T-helper 2 cell treated with Interferon-gamma antibody and Interleukin-4, amounts not matched to agents 5 μg/mL and 100 μg/mL, for 36 hours (primary cell): ENCODE measurements around the gene LAMA2.

Source experiments
- DNase-seq: peaks from one replicate; pipeline ENCODE4 v3.0.0; 2021; ENCODE audit warnings: low spot score
- H3K27ac Mint-ChIP-seq: one replicate; pipeline ENCODE4 v1.8.0; 2021; ENCODE audit warnings: mild to moderate bottlenecking, mixed read lengths
- H3K27me3 Mint-ChIP-seq: one replicate; pipeline ENCODE4 v1.8.0; 2021; ENCODE audit warnings: low read depth, mixed read lengths
- H3K36me3 Mint-ChIP-seq: one replicate; pipeline ENCODE4 v1.8.0; 2021; ENCODE audit warnings: low read depth, mixed read lengths
- H3K4me1 Mint-ChIP-seq: one replicate; pipeline ENCODE4 v1.8.0; 2021; ENCODE audit warnings: low read depth, mixed read lengths
- H3K4me3 Mint-ChIP-seq: one replicate; pipeline ENCODE4 v1.8.0; 2022; ENCODE audit warnings: mild to moderate bottlenecking, moderate library complexity, mixed read lengths
- H3K9me3 Mint-ChIP-seq: one replicate; pipeline ENCODE4 v1.8.0; 2021; ENCODE audit warnings: mixed read lengths

The LAMA2 gene

GRCh38 chr6:129340983-129341382 lies 458.0 kb downstream of the LAMA2 start:
- Mint-ChIP-seq H3K27ac (no peak overlapping the region), H3K9me3 (no peaks in the 10 kb centered on the region), H3K4me1 (no peaks in the 10 kb centered on the region), H3K36me3 (no peaks in the 10 kb centered on the region), H3K27me3 (peaks cover 4% of the 10 kb centered on the region), H3K4me3 (no peak overlapping the region)
- DNase-seq: no peak

DNA sequence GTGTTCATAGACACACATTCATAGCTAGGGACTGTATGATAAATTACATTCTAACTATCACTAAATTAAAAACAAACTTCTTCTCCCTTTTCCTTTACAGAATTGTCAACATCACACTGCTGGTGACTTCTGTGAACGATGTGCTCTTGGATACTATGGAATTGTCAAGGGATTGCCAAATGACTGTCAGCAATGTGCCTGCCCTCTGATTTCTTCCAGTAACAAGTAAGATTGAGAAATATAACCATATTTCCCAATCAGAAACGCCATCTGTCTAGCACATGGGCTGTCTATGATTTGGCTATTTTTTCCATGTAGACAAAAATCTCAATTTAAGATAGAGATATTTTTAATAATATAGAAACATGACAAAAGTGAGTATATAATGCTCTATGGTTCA lies 459.3 kb downstream of the LAMA2 start:
- DNase-seq: no peak
- no peaks in the 10 kb centered on the region for H3K4me1 Mint-ChIP-seq
- no peaks in the 10 kb centered on the region for H3K9me3 Mint-ChIP-seq
- H3K36me3 Mint-ChIP-seq: no peaks in the 10 kb centered on the region
- peaks cover 7% of the 10 kb centered on the region for H3K27me3 Mint-ChIP-seq
- H3K27ac Mint-ChIP-seq: no peak overlapping the region
- H3K4me3 Mint-ChIP-seq: no peak overlapping the region

DNA sequence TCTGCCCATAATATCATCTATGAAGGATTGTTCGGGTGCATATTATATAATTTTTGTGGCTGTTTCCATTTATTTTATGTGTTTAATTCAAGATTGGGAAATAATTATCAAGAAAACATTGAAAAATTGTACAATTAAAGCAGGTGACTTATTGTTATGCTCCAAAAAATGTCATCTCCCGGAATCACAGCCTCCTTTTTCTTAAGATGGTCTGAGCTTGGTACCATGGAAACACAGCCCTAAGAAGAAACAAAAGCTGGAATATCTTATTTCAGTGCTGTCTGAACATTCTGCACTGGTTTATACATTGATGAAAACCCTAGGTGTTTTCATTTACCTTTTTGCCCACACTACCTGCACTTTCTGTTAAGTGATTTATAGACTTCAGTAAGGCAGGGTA lies 459.9 kb downstream of the LAMA2 start:
- Mint-ChIP-seq H3K27ac (no peak overlapping the region), H3K9me3 (no peaks in the 10 kb centered on the region), H3K27me3 (peaks cover 7% of the 10 kb centered on the region), H3K4me1 (no peaks in the 10 kb centered on the region), H3K4me3 (no peak overlapping the region), H3K36me3 (no peaks in the 10 kb centered on the region)
- DNase-seq: no peak

DNA sequence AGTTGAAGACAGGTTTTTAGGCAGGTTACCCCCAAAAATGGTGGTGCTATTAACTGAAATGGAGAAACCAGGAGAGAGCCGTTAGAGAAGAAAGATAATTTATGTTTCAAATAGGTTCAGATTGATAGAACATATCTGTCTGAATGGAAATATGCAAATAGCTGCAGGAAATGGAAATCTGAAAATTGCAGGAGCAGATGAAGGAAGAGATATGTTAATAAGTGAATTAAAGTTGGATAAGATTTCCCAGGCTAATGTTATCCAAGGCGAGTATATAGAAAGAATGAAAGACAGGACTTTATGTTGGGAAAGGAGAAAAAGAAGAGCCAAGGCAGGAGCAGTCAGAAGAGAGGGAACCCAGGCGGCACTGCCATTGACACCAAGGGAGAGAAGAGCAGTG lies 461.4 kb downstream of the LAMA2 start:
- peaks cover 4% of the 10 kb centered on the region for H3K27me3 Mint-ChIP-seq
- H3K36me3 Mint-ChIP-seq: no peaks in the 10 kb centered on the region
- no peak overlapping the region for H3K4me3 Mint-ChIP-seq
- no peaks in the 10 kb centered on the region for H3K9me3 Mint-ChIP-seq
- no peak overlapping the region for H3K27ac Mint-ChIP-seq
- no peaks in the 10 kb centered on the region for H3K4me1 Mint-ChIP-seq
- DNase-seq: no peak

- no peak for DNase-seq
- Mint-ChIP-seq H3K27me3 (peaks cover 3% of the 10 kb centered on the region), H3K27ac (no peak overlapping the region), H3K9me3 (no peaks in the 10 kb centered on the region), H3K4me3 (no peak overlapping the region), H3K36me3 (no peaks in the 10 kb centered on the region), H3K4me1 (no peaks in the 10 kb centered on the region)
Measured at GRCh38 chr6:129345890-129346289, 463.0 kb downstream of the LAMA2 start.

GRCh38 chr6:129346964-129347363 lies 464.0 kb downstream of the LAMA2 start:
- H3K4me1 Mint-ChIP-seq: no peaks in the 10 kb centered on the region
- H3K9me3 Mint-ChIP-seq: no peaks in the 10 kb centered on the region
- peaks cover 3% of the 10 kb centered on the region for H3K27me3 Mint-ChIP-seq
- H3K36me3 Mint-ChIP-seq: no peaks in the 10 kb centered on the region
- H3K4me3 Mint-ChIP-seq: no peak overlapping the region
- H3K27ac Mint-ChIP-seq: no peak overlapping the region
- no peak for DNase-seq

DNA sequence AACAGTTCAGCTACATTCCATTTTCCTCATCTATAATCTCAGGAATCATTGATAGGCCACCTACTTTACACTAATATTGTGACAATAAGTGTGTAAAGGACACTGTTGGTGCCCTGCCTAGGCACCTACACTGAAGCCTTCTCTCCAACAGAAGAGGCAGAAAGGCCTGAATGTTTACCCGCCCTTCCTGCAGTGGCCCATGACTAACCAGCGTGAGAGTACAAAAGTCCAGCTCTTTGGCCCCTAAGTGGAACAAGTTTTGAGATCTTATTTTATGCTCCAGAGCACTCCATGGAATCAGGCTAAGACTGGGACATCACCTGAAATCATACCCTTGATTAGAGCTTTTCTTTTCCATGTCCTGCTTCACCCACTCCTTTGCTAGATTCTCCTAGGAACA lies 467.3 kb downstream of the LAMA2 start:
- H3K9me3 Mint-ChIP-seq: no peaks in the 10 kb centered on the region
- DNase-seq: no peak
- H3K27me3 Mint-ChIP-seq: peaks cover 3% of the 10 kb centered on the region
- no peak overlapping the region for H3K4me3 Mint-ChIP-seq
- H3K4me1 Mint-ChIP-seq: no peaks in the 10 kb centered on the region
- no peaks in the 10 kb centered on the region for H3K36me3 Mint-ChIP-seq
- no peak overlapping the region for H3K27ac Mint-ChIP-seq

- Mint-ChIP-seq H3K36me3 (no peaks in the 10 kb centered on the region), H3K4me3 (no peak overlapping the region), H3K9me3 (no peaks in the 10 kb centered on the region), H3K4me1 (no peaks in the 10 kb centered on the region), H3K27ac (no peak overlapping the region), H3K27me3 (peaks cover 3% of the 10 kb centered on the region)
- no peak for DNase-seq
Measured at GRCh38 chr6:129351807-129352206, 468.9 kb downstream of the LAMA2 start.

GRCh38 chr6:129353067-129353466 lies 470.1 kb downstream of the LAMA2 start:
- Mint-ChIP-seq H3K9me3 (no peaks in the 10 kb centered on the region), H3K27me3 (peaks cover 2% of the 10 kb centered on the region), H3K36me3 (no peaks in the 10 kb centered on the region), H3K4me1 (peaks cover 1% of the 10 kb centered on the region), H3K4me3 (no peak overlapping the region), H3K27ac (no peak overlapping the region)
- DNase-seq: no peak

- Mint-ChIP-seq H3K4me3 (no peak overlapping the region), H3K27me3 (peaks cover 2% of the 10 kb centered on the region), H3K9me3 (no peaks in the 10 kb centered on the region), H3K27ac (no peak overlapping the region), H3K4me1 (peaks cover 1% of the 10 kb centered on the region), H3K36me3 (no peaks in the 10 kb centered on the region)
- no peak for DNase-seq
Measured at GRCh38 chr6:129356129-129356528, 473.2 kb downstream of the LAMA2 start.

DNA sequence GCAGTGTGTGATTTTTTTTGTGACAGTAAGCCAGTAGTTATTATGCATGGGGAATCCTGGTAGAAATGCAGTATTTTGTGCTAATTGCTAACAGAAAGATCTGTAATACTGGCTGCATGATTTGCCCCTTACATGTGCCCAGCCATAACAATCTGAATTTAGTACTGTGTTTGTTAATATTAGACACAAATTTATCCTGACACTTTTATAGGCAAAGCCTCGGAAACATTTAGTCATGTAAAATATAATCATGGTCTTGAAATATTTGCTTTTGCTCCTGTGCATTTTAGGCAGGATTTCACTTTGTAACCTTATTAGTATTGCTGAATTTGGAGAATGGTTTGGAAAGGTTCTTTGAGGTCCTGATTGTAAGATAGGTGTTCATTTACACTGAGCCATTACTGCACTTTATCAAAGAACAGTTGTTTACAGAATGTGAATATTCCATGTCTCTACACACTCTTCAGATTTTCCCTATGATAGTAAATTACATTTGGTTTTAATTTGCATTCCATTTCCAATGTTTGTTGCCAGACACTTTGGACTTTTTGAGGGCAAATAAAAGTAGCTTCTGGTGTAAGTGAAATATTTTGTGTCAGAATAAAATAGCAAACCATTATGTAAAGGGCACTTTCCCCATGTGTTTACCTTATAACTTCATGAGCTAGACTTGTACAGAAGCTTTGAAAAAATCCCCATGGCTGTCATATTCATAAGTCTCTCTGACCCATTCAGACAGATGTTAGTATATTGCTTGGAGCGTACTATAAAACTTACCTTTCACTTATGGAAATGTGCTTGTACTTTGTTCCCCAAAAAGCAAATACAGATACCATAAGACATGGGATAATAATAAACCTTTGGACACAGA lies 477.1 kb downstream of the LAMA2 start:
- Mint-ChIP-seq H3K4me3 (no peak overlapping the region), H3K36me3 (no peaks in the 10 kb centered on the region), H3K9me3 (no peaks in the 10 kb centered on the region), H3K27ac (no peak overlapping the region), H3K4me1 (peaks cover 1% of the 10 kb centered on the region), H3K27me3 (peaks cover 4% of the 10 kb centered on the region)
- DNase-seq: no peak

DNA sequence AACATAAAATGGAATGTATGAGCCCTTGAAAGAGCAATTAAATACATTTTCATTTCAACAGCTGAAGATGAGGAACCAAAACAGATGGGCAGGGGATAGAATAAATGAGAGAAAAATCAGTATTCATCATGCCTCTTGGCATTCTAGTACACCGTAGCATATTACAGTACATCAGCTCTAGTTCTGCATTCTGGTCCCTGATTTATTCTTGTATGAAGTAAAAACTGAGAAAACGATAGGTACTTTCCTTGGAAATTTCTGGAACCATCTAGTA lies 477.7 kb downstream of the LAMA2 start:
- Mint-ChIP-seq H3K27me3 (peaks cover 4% of the 10 kb centered on the region), H3K36me3 (no peaks in the 10 kb centered on the region), H3K4me3 (no peak overlapping the region), H3K4me1 (peaks cover 1% of the 10 kb centered on the region), H3K27ac (no peak overlapping the region), H3K9me3 (no peaks in the 10 kb centered on the region)
- DNase-seq: no peak

GRCh38 chr6:129364037-129364436 lies 481.1 kb downstream of the LAMA2 start:
- no peak for DNase-seq
- Mint-ChIP-seq H3K9me3 (no peaks in the 10 kb centered on the region), H3K27me3 (peaks cover 2% of the 10 kb centered on the region), H3K36me3 (no peaks in the 10 kb centered on the region), H3K4me3 (no peak overlapping the region), H3K4me1 (peaks cover 2% of the 10 kb centered on the region), H3K27ac (no peak overlapping the region)

GRCh38 chr6:129364767-129365166 lies 481.8 kb downstream of the LAMA2 start:
- Mint-ChIP-seq H3K36me3 (no peaks in the 10 kb centered on the region), H3K27me3 (peaks cover 2% of the 10 kb centered on the region), H3K9me3 (no peaks in the 10 kb centered on the region), H3K4me1 (peaks cover 2% of the 10 kb centered on the region), H3K4me3 (no peak overlapping the region), H3K27ac (no peak overlapping the region)
- no peak for DNase-seq

GRCh38 chr6:129368076-129368475 lies 485.1 kb downstream of the LAMA2 start:
- Mint-ChIP-seq H3K27me3 (no peaks in the 10 kb centered on the region), H3K9me3 (no peaks in the 10 kb centered on the region), H3K36me3 (no peaks in the 10 kb centered on the region), H3K4me3 (no peak overlapping the region), H3K27ac (no peak overlapping the region), H3K4me1 (peaks cover 2% of the 10 kb centered on the region)
- DNase-seq: no peak
